Gastrocnemius medialis (tissue), 4 donors: ENCODE data around the gene SUGCT. TPM values are rescaled to one million over a fixed set of nuclear protein-coding genes. Genes with fewer than 3 reads are reported as not detected.
"Not testable (repeated sequence)": the region's sequence is repeated elsewhere in the genome, so short reads cannot be mapped to it uniquely, and the experiment has no call there.

Experiments used
- ATAC-seq, 2 donors: fragments of 150-250 bp; one replicate each; pipeline ENCODE4 v1.9.1; 2016
- DNase-seq, 2 donors: peaks; one replicate each; pipeline ENCODE4 v3.0.0-alpha.2; 2019
- H3K27ac ChIP-seq, 4 donors: fragments of 200-600 bp; sonication (generic); 1 replicate in 1 of 4; 2 replicates in 3 of 4; pipeline ENCODE4 v1.5.1; 2016 to 2018; ENCODE audit warnings: mild to moderate bottlenecking in 2 of 4, moderate library complexity in 1 of 4
- H3K27me3 ChIP-seq, 3 donors: fragments of 200-600 bp; sonication (generic) in 2 of 3; 1 replicate in 1 of 3; 2 replicates in 2 of 3; pipeline versions ENCODE4 v1.5.1 to v1.6.0; 2016 to 2019; ENCODE audit warnings: mild to moderate bottlenecking in 1 of 3, moderate library complexity in 1 of 3
- H3K36me3 ChIP-seq, 2 donors: fragments of 200-600 bp; sonication (generic) in 1 of 2; one replicate each; pipeline ENCODE4 v1.5.1; 2017 to 2018
- H3K4me1 ChIP-seq, 2 donors: fragments of 200-600 bp; sonication (generic) in 1 of 2; one replicate each; pipeline ENCODE4 v1.5.1; 2016 to 2017; ENCODE audit warnings: mild to moderate bottlenecking in 2 of 2
- H3K4me3 ChIP-seq, 4 donors: fragments of 200-600 bp; sonication (generic) in 3 of 4; 1 replicate in 1 of 4; 2 replicates in 3 of 4; pipeline ENCODE4 v1.5.1; 2016 to 2019; ENCODE audit warnings: mild to moderate bottlenecking in 2 of 4
- H3K9me3 ChIP-seq, 3 donors: fragments of 200-600 bp; sonication (generic) in 2 of 3; 1 replicate in 1 of 3; 2 replicates in 2 of 3; pipeline ENCODE4 v1.5.1; 2016 to 2019
- CTCF ChIP-seq, 5 experiments: fragments of 450-650 bp in 3 of 5; fragments of 200-600 bp in 2 of 5; sonication (generic) in 2 of 5; IDR thresholded peaks in 4 of 5; conservative IDR thresholded peaks in 1 of 5; 1 replicate in 4 of 5; 2 replicates in 1 of 5; pipeline ENCODE4 v1.5.1; 2016 to 2019; ENCODE audit warnings: antibody characterized with exemption in 5 of 5, mild to moderate bottlenecking in 3 of 5, moderate library complexity in 3 of 5
- POLR2A ChIP-seq, 2 donors: fragments of 450-650 bp; IDR thresholded peaks; one replicate each; pipeline ENCODE4 v1.6.1; 2017; ENCODE audit warnings: antibody characterized with exemption in 2 of 2, mild to moderate bottlenecking in 2 of 2, moderate library complexity in 2 of 2
- in situ Hi-C, 4 donors: fragments of 200-750 bp; cut with MboI; loops; one replicate each; pipeline versions ENCODE4 v1.15.0 to v1.8.0; 2017; ENCODE audit warnings: low sequenced_read_pairs in 4 of 4
- intact Hi-C: fragments of 100-400 bp; cut with DNase I; formaldehyde crosslinking; loops from one replicate; pipeline ENCODE4 v1.15.1; 2023; ENCODE audit warnings: low total_unique reads
- total RNA-seq, 4 donors: library from RNA; depleted of rRNA; stranded (reverse); fragments of >200 nt; gene quantifications; one replicate each; pipeline versions ENCODE4 v1.1.0 to v1.2.3, GENCODE V29; 2016

The SUGCT gene
- total RNA-seq, 4 donors from 2014 or later, result 2.3 to 3.5 (median 2.9) TPM

- H3K27me3 ChIP-seq, result no peaks in the 10 kb centered on the region
- peaks cover 4% of the 10 kb centered on the region in 2 donors for H3K4me1 ChIP-seq
- H3K36me3 ChIP-seq, result no peaks in the 10 kb centered on the region
- no peak overlapping the region for H3K27ac ChIP-seq
- H3K9me3 ChIP-seq, result no peaks in the 10 kb centered on the region
- no peak for TF ChIP-seq POLR2A (IDR thresholded peaks at IDR 0.05)
- no peak for TF ChIP-seq CTCF (IDR thresholded peaks at IDR 0.05 in 4 of 5, conservative IDR thresholded peaks at IDR 0.05 in 1 of 5)
- no peak for ATAC-seq
- in situ Hi-C loops, result loop anchor here in 1 of 4 donors (10.0 kb wide), 1 partner anchor 244 kb away; no protein-coding TSS in a partner anchor
- H3K4me3 ChIP-seq, result no peak overlapping the region
- no peak for DNase-seq
- intact Hi-C loops, result loop anchor here (10.0 kb wide), 1 partner anchor 574 kb away; the partner anchor contains the start of gene YAE1
These were observed 4.2 kb downstream of the SUGCT start for GRCh38 chr7:40138973-40139372.

GRCh38 chr7:40139891-40140290 lies 5.1 kb downstream of the SUGCT start:
- H3K27me3 ChIP-seq, H3K36me3 ChIP-seq, H3K4me1 ChIP-seq, H3K27ac ChIP-seq, ATAC-seq, H3K4me3 ChIP-seq, H3K9me3 ChIP-seq, DNase-seq: not testable (repeated sequence)
- intact Hi-C loops, result loop anchor here (10.0 kb wide), 1 partner anchor 575 kb away; the partner anchor contains the start of gene YAE1
- in situ Hi-C loops, result loop anchor here in 1 of 4 donors (10.0 kb wide), 1 partner anchor 245 kb away; no protein-coding TSS in a partner anchor

GRCh38 chr7:40141916-40142315 lies 7.1 kb downstream of the SUGCT start:
- intact Hi-C loops, in situ Hi-C loops, H3K4me3 ChIP-seq, DNase-seq, H3K27me3 ChIP-seq, H3K27ac ChIP-seq, H3K36me3 ChIP-seq, H3K4me1 ChIP-seq, H3K9me3 ChIP-seq, ATAC-seq: not testable (repeated sequence)

- in situ Hi-C loops, H3K27ac ChIP-seq, H3K27me3 ChIP-seq, H3K36me3 ChIP-seq, intact Hi-C loops, H3K9me3 ChIP-seq, ATAC-seq, H3K4me1 ChIP-seq, DNase-seq, H3K4me3 ChIP-seq: not testable (repeated sequence)
These were observed 10.9 kb downstream of the SUGCT start for GRCh38 chr7:40145596-40146130.

GRCh38 chr7:40147371-40148246 lies 12.8 kb downstream of the SUGCT start:
- no peaks in the 10 kb centered on the region for H3K36me3 ChIP-seq
- no peak overlapping the region for H3K4me3 ChIP-seq
- in situ Hi-C loops, result no loop called here
- DNase-seq (no peak), ATAC-seq (no peak)
- no peaks in the 10 kb centered on the region for H3K9me3 ChIP-seq
- H3K4me1 ChIP-seq, result no peaks in the 10 kb centered on the region
- no peaks in the 10 kb centered on the region for H3K27me3 ChIP-seq
- TF ChIP-seq CTCF (IDR thresholded peaks at IDR 0.05 in 4 of 5, conservative IDR thresholded peaks at IDR 0.05 in 1 of 5), result no peak
- TF ChIP-seq POLR2A (IDR thresholded peaks at IDR 0.05), result no peak
- H3K27ac ChIP-seq, result no peak overlapping the region
- intact Hi-C loops, result no loop called here

- H3K4me1 ChIP-seq, H3K4me3 ChIP-seq, DNase-seq, in situ Hi-C loops, intact Hi-C loops, H3K9me3 ChIP-seq, H3K27ac ChIP-seq, ATAC-seq, H3K36me3 ChIP-seq, H3K27me3 ChIP-seq: not testable (repeated sequence)
These were observed 13.4 kb downstream of the SUGCT start for GRCh38 chr7:40148247-40148580.
